Occipital lobe (tissue), 1 donor: Measurements from ENCODE around the gene ETV2. TPM values are rescaled to one million over a fixed set of nuclear protein-coding genes. Genes with fewer than 3 reads are reported as not detected.

Experiments
- total RNA-seq: library from RNA; depleted of rRNA; stranded (reverse); fragments of >200 nt; gene quantifications from one replicate; pipeline ENCODE4 v1.2.3, GENCODE V29; 2014

The ETV2 gene
- total RNA-seq, 1 donor from 2014 or later: 1.1 TPM

Other genes with a start within 250 kb of the ETV2 start
- 0.16 TPM for gene FFAR2, start 193.5 kb upstream of the ETV2 start, total RNA-seq
- gene KRTDAP, start 151.3 kb upstream of the ETV2 start, total RNA-seq: not detected
- 0.94 TPM for gene DMKN, start 128.1 kb upstream of the ETV2 start, total RNA-seq
- not detected for gene SBSN, start 113.4 kb upstream of the ETV2 start, total RNA-seq
- not detected for gene GAPDHS, start 108.3 kb upstream of the ETV2 start, total RNA-seq
- 37.4 TPM for gene TMEM147, start 96.1 kb upstream of the ETV2 start, total RNA-seq
- gene ATP4A, start 78.1 kb upstream of the ETV2 start, total RNA-seq: not detected
- not detected for gene PMIS2, start 55.6 kb upstream of the ETV2 start, total RNA-seq
- gene HAUS5, start 29.0 kb upstream of the ETV2 start, total RNA-seq: 6.4 TPM
- 16.7 TPM for gene RBM42, start 12.7 kb upstream of the ETV2 start, total RNA-seq
- 119 TPM for gene COX6B1, start 6.6 kb downstream of the ETV2 start, total RNA-seq
- not detected for gene UPK1A, start 24.8 kb downstream of the ETV2 start, total RNA-seq
- gene ZBTB32, start 62.8 kb downstream of the ETV2 start, total RNA-seq: not detected
- gene KMT2B, start 76.3 kb downstream of the ETV2 start, total RNA-seq: 3.0 TPM
- gene IGFLR1, start 100.7 kb downstream of the ETV2 start, total RNA-seq: 0.47 TPM
- gene U2AF1L4, start 103.7 kb downstream of the ETV2 start, total RNA-seq: 8.7 TPM
- gene PSENEN, start 103.9 kb downstream of the ETV2 start, total RNA-seq: 7.2 TPM
- gene LIN37, start 106.8 kb downstream of the ETV2 start, total RNA-seq: 8.3 TPM
- gene HSPB6, start 115.3 kb downstream of the ETV2 start, total RNA-seq: 0.31 TPM
- 1.9 TPM for gene PROSER3, start 116.4 kb downstream of the ETV2 start, total RNA-seq
- 85.5 TPM for gene ARHGAP33, start 133.8 kb downstream of the ETV2 start, total RNA-seq
- gene PRODH2, start 171.1 kb downstream of the ETV2 start, total RNA-seq: not detected
- 1.2 TPM for gene NPHS1, start 210.8 kb downstream of the ETV2 start, total RNA-seq
- gene KIRREL2, start 215.2 kb downstream of the ETV2 start, total RNA-seq: 0.94 TPM
- gene APLP1, start 226.8 kb downstream of the ETV2 start, total RNA-seq: 179 TPM